GM19452 (cell line): ENCODE data around the gene USP24.

Experiments used
- ATAC-seq: cut with Tn5 transposase; IDR thresholded peaks from one replicate; pipeline ENCODE4 v1.9.1; 2021; ENCODE audit not compliant: unreplicated experiment

The USP24 gene

GRCh38 chr1:55159571-55159970 lies 55.6 kb downstream of the USP24 start:
- no peak for ATAC-seq

- no peak for ATAC-seq
Observed at GRCh38 chr1:55156608-55157007, 58.6 kb downstream of the USP24 start.

GRCh38 chr1:55156093-55156492 lies 59.1 kb downstream of the USP24 start:
- no peak for ATAC-seq

GRCh38 chr1:55155522-55155921 lies 59.6 kb downstream of the USP24 start:
- no peak for ATAC-seq

GRCh38 chr1:55154616-55155015 lies 60.5 kb downstream of the USP24 start:
- ATAC-seq: no peak

- ATAC-seq: no peak
Observed at GRCh38 chr1:55153031-55153430, 62.1 kb downstream of the USP24 start.

- ATAC-seq: peak; percentile 87
Observed at GRCh38 chr1:55150880-55151588, 64.1 kb downstream of the USP24 start.

- no peak for ATAC-seq
Observed at GRCh38 chr1:55148676-55149075, 66.5 kb downstream of the USP24 start.

GRCh38 chr1:55147524-55147923 lies 67.6 kb downstream of the USP24 start:
- no peak for ATAC-seq

- ATAC-seq: no peak
Observed at GRCh38 chr1:55146781-55147180, 68.4 kb downstream of the USP24 start.

GRCh38 chr1:55144886-55145285 lies 70.3 kb downstream of the USP24 start:
- no peak for ATAC-seq

GRCh38 chr1:55143684-55144083 lies 71.5 kb downstream of the USP24 start:
- no peak for ATAC-seq

GRCh38 chr1:55141295-55141893 lies 73.8 kb downstream of the USP24 start:
- ATAC-seq: no peak

- ATAC-seq: peak; percentile 75
Observed at GRCh38 chr1:55140546-55140983, 74.6 kb downstream of the USP24 start.

- no peak for ATAC-seq
Observed at GRCh38 chr1:55140137-55140536, 75.0 kb downstream of the USP24 start.

- no peak for ATAC-seq
Observed at GRCh38 chr1:55138823-55139222, 76.3 kb downstream of the USP24 start.

- ATAC-seq: no peak
Observed at GRCh38 chr1:55134152-55134808, 80.9 kb downstream of the USP24 start.

- no peak for ATAC-seq
Observed at GRCh38 chr1:55131801-55132200, 83.4 kb downstream of the USP24 start.

GRCh38 chr1:55131218-55131617 lies 83.9 kb downstream of the USP24 start:
- no peak for ATAC-seq

- no peak for ATAC-seq
Observed at GRCh38 chr1:55129194-55129728, 85.9 kb downstream of the USP24 start.

GRCh38 chr1:55128418-55128995 lies 86.7 kb downstream of the USP24 start:
- no peak for ATAC-seq
